Measurements from ENCODE around the gene CLPTM1. TPM values are rescaled to one million over a fixed set of nuclear protein-coding genes. Genes with fewer than 3 reads are reported as not detected.

CLPTM1 gene
- total RNA-seq, 4 donors from 2014 or later, result 44.2 to 76.9 (median 56.3) TPM

- Histone ChIP-seq H3K36me3 (peaks cover 3 to 52% (median 4%) of the 10 kb centered on the region in 3 donors), H3K4me3 (no peak overlapping the region), H3K27ac (no peak overlapping the region), H3K27me3 (no peaks in the 10 kb centered on the region), H3K4me1 (peaks cover 20 to 35% (median 26%) of the 10 kb centered on the region in 3 donors), H3K9me3 (no peaks in the 10 kb centered on the region)
- DNase-seq, result no peak
- intact Hi-C loops (cut with DNase I), result no loop called here
- 72 to 76% methylated on average over 5 of the region's 5 CpGs for WGBS, 2 donors
- no peak for TF ChIP-seq POLR2A (IDR thresholded peaks at IDR 0.05)
- TF ChIP-seq, protein P1, sequence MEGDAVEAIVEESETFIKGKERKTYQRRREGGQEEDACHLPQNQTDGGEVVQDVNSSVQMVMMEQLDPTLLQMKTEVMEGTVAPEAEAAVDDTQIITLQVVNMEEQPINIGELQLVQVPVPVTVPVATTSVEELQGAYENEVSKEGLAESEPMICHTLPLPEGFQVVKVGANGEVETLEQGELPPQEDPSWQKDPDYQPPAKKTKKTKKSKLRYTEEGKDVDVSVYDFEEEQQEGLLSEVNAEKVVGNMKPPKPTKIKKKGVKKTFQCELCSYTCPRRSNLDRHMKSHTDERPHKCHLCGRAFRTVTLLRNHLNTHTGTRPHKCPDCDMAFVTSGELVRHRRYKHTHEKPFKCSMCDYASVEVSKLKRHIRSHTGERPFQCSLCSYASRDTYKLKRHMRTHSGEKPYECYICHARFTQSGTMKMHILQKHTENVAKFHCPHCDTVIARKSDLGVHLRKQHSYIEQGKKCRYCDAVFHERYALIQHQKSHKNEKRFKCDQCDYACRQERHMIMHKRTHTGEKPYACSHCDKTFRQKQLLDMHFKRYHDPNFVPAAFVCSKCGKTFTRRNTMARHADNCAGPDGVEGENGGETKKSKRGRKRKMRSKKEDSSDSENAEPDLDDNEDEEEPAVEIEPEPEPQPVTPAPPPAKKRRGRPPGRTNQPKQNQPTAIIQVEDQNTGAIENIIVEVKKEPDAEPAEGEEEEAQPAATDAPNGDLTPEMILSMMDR (IDR thresholded peaks at IDR 0.05), result no peak
These were observed 4.5 kb downstream of the CLPTM1 start for GRCh38 chr19:44959691-44960090.

DNA sequence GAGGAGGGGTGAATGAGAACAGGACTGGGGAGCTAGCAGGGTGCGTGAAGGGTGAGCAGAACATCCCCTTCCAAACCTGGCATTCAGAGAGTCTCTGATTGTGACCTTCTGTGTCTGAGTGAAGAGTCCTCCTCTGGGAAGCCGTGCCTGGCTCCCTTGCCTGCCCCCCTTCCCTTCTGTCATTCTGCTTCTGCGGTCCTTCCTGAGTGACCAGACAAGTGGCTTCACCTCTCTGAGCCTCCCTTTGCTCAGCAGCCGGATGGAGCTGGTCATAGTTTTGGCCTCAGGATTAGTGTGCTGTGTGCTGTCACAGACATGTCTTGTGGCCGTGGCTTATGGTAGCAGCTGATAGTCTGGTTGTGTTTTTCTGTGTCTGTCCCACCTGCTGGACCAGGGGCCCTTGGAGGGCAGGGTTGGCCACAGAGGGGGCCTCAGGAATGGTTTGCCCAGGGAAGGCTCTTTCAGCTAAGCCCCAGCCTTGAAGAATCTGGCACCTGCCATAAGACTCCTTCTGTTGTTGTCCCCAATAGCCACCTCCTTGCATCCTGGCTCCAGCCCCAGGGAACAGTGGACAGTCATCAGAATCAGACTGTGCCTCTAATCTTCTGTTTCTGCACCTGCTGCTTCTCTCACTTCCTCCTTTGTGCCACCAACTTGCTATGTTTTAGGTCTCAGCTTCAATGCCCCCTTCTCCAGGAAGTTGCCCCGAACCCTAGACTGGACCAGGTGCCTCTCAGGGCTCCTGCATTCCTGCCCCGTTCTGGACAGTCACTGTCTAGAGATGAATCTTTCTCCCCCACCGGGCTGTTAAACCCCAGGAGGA, 5.9 kb downstream of the CLPTM1 start:
- H3K27ac ChIP-seq, result peak overlapping the region in 1 of 4 donors; percentile 16
- WGBS, 2 donors, result 85 to 88% methylated on average over 3 to 5 of the region's 8 CpGs
- H3K9me3 ChIP-seq, result no peaks in the 10 kb centered on the region
- H3K36me3 ChIP-seq, result peaks cover 4 to 66% (median 4%) of the 10 kb centered on the region in 3 donors
- H3K27me3 ChIP-seq, result no peaks in the 10 kb centered on the region
- no peak overlapping the region for H3K4me3 ChIP-seq
- TF ChIP-seq POLR2A (IDR thresholded peaks at IDR 0.05), result no peak
- TF ChIP-seq, protein P1 (IDR thresholded peaks at IDR 0.05), result no peak
- no peak for DNase-seq
- intact Hi-C loops (cut with DNase I), result no loop called here
- peaks cover 16 to 29% (median 22%) of the 10 kb centered on the region in 3 donors for H3K4me1 ChIP-seq

- DNase-seq, result no peak
- WGBS, 2 donors, result 87 to 88% methylated on average over 4 to 6 of the region's 8 CpGs
- intact Hi-C loops (cut with DNase I), result no loop called here
- Histone ChIP-seq H3K27ac (no peak overlapping the region), H3K36me3 (peaks cover 4 to 73% (median 6%) of the 10 kb centered on the region in 3 donors), H3K27me3 (no peaks in the 10 kb centered on the region), H3K4me1 (peaks cover 9 to 22% (median 15%) of the 10 kb centered on the region in 3 donors), H3K9me3 (no peaks in the 10 kb centered on the region), H3K4me3 (no peak overlapping the region)
- TF ChIP-seq, protein P1 (IDR thresholded peaks at IDR 0.05), result no peak
- no peak for TF ChIP-seq POLR2A (IDR thresholded peaks at IDR 0.05)
These were observed 6.6 kb downstream of the CLPTM1 start for GRCh38 chr19:44961821-44962220.

GRCh38 chr19:44968118-44968517, 12.9 kb downstream of the CLPTM1 start:
- TF ChIP-seq, protein P1 (IDR thresholded peaks at IDR 0.05), result no peak
- no peak for TF ChIP-seq POLR2A (IDR thresholded peaks at IDR 0.05)
- Histone ChIP-seq H3K27me3 (no peaks in the 10 kb centered on the region), H3K4me1 (no peaks in the 10 kb centered on the region), H3K27ac (no peak overlapping the region), H3K9me3 (no peaks in the 10 kb centered on the region), H3K4me3 (no peak overlapping the region), H3K36me3 (peaks cover 8 to 88% (median 12%) of the 10 kb centered on the region in 3 donors)
- DNase-seq, result no peak
- 90 to 95% methylated on average over 5 of the region's 5 CpGs for WGBS, 2 donors
- intact Hi-C loops (cut with DNase I), result no loop called here

GRCh38 chr19:44968670-44969069, 13.5 kb downstream of the CLPTM1 start:
- DNase-seq, result no peak
- no peak for TF ChIP-seq POLR2A (IDR thresholded peaks at IDR 0.05)
- TF ChIP-seq, protein P1 (IDR thresholded peaks at IDR 0.05), result no peak
- Histone ChIP-seq H3K27ac (no peak overlapping the region), H3K36me3 (peaks cover 8 to 88% (median 12%) of the 10 kb centered on the region in 3 donors), H3K4me1 (no peaks in the 10 kb centered on the region), H3K27me3 (no peaks in the 10 kb centered on the region), H3K9me3 (no peaks in the 10 kb centered on the region), H3K4me3 (no peak overlapping the region)
- 75 to 92% methylated on average over 3 to 4 of the region's 4 CpGs for WGBS, 2 donors
- intact Hi-C loops (cut with DNase I), result no loop called here

Data from esophagus squamous epithelium (tissue), 5 donors.